ENCODE measurements around the gene AGBL1.

AGBL1 gene

GRCh38 chr15:86255247-86255646 is 175.6 kb downstream of the AGBL1 start:
- DNase-seq (ENCODE audit: low read depth) = no peak
- no peak for TF ChIP-seq CTCF (conservative IDR thresholded peaks at IDR 0.05; ENCODE audit: low read depth, low read length)
- H3K4me3 ChIP-seq (ENCODE audit: low read depth, low read length) = no peak overlapping the region

- DNase-seq (ENCODE audit: low read depth) = no peak
- TF ChIP-seq CTCF (conservative IDR thresholded peaks at IDR 0.05; ENCODE audit: low read depth, low read length) = no peak
Observed at GRCh38 chr15:86256628-86257027, 177.0 kb downstream of the AGBL1 start.

DNA sequence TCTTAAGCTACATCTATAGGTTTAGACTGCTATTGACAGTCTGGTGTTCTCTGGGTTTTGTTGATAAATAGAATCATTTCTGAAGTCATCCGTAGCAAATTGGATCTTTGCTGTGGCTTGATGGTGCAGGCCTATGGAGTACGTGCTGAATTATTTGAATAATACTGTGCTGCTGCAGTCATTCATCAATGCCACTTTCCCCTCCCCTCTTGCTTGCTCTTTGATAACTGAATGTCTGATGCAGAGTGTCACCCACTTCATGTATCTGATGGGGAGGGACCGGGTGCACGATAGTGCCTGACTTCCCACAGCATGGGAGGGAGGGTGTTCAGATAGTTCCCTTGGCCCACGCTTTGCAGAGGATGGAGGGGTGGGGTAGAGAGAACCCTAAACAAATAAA is 179.9 kb downstream of the AGBL1 start:
- H3K4me3 ChIP-seq (ENCODE audit: low read depth, low read length) = no peak overlapping the region
- no peak for TF ChIP-seq CTCF (conservative IDR thresholded peaks at IDR 0.05; ENCODE audit: low read depth, low read length)
- no peak for DNase-seq (ENCODE audit: low read depth)

More at GRCh38 chr15:86256628-86257027, 177.0 kb downstream of the AGBL1 start:
- H3K4me3 ChIP-seq (ENCODE audit: low read depth, low read length) = no peak overlapping the region

GRCh38 chr15:86263230-86263629 is 183.6 kb downstream of the AGBL1 start:
- no peak for TF ChIP-seq CTCF (conservative IDR thresholded peaks at IDR 0.05; ENCODE audit: low read depth, low read length)
- DNase-seq (ENCODE audit: low read depth) = no peak
- H3K4me3 ChIP-seq (ENCODE audit: low read depth, low read length) = no peak overlapping the region

GRCh38 chr15:86266896-86267484 is 187.3 kb downstream of the AGBL1 start:
- no peak for TF ChIP-seq CTCF (conservative IDR thresholded peaks at IDR 0.05; ENCODE audit: low read depth, low read length)
- H3K4me3 ChIP-seq (ENCODE audit: low read depth, low read length) = no peak overlapping the region
- no peak for DNase-seq (ENCODE audit: low read depth)

DNA sequence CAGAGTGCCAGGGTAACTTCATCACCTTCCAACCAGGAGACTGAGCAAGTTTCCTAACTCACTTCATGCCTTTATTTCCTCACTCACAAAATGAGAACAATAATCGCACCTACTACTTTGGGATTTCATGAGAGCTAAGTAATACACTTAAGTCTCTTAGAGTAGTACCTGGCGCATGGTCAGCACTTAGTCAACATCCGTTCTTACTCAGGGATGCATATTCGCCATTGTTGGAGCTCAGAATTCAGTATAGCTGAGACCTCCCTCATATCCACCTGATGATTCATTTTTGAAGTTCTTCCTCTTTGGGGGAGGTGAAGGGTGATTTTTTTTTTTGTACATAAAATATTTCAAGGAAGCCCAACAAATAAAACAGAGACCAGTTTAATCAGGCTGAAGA is 188.2 kb downstream of the AGBL1 start:
- no peak for DNase-seq (ENCODE audit: low read depth)
- no peak for TF ChIP-seq CTCF (conservative IDR thresholded peaks at IDR 0.05; ENCODE audit: low read depth, low read length)
- no peak overlapping the region for H3K4me3 ChIP-seq (ENCODE audit: low read depth, low read length)

GRCh38 chr15:86268558-86268957 is 188.9 kb downstream of the AGBL1 start:
- TF ChIP-seq CTCF (conservative IDR thresholded peaks at IDR 0.05; ENCODE audit: low read depth, low read length) = no peak
- DNase-seq (ENCODE audit: low read depth) = no peak
- no peak overlapping the region for H3K4me3 ChIP-seq (ENCODE audit: low read depth, low read length)

Data from choroid plexus epithelial cell (primary cell).